Suprapubic skin (tissue), 4 donors: Measurements from ENCODE around the gene LUZP2. TPM values are rescaled to one million over a fixed set of nuclear protein-coding genes. Genes with fewer than 3 reads are reported as not detected.
"Not testable (repeated sequence)": the region's sequence is repeated elsewhere in the genome, so short reads cannot be mapped to it uniquely, and the experiment has no call there.

Experiments used
- DNase-seq, 2 donors: peaks; one replicate each; pipeline ENCODE4 v3.0.0-alpha.2; 2019; ENCODE audit warnings: low spot score in 2 of 2
- H3K27ac ChIP-seq: fragments of 200-600 bp; sonication (generic); one replicate; pipeline ENCODE4 v1.5.1; 2019
- H3K27me3 ChIP-seq: fragments of 200-600 bp; sonication (generic); one replicate; pipeline ENCODE4 v1.5.1; 2019
- H3K36me3 ChIP-seq: fragments of 200-600 bp; sonication (generic); one replicate; pipeline ENCODE4 v1.5.1; 2019
- H3K4me1 ChIP-seq: fragments of 200-600 bp; sonication (generic); one replicate; pipeline ENCODE4 v1.5.1; 2019
- H3K4me3 ChIP-seq: fragments of 200-600 bp; sonication (generic); one replicate; pipeline ENCODE4 v1.5.1; 2019; ENCODE audit warnings: mild to moderate bottlenecking
- H3K9me3 ChIP-seq: fragments of 200-600 bp; sonication (generic); one replicate; pipeline ENCODE4 v1.5.1; 2019
- EP300 ChIP-seq: sonication (generic); formaldehyde crosslinking; IDR thresholded peaks from one replicate; pipeline ENCODE4 v1.6.1; 2017; ENCODE audit warnings: antibody characterized with exemption
- POLR2A ChIP-seq, 2 donors: fragments of 450-650 bp; IDR thresholded peaks; one replicate each; pipeline ENCODE4 v1.6.1; 2017; ENCODE audit warnings: antibody characterized with exemption in 2 of 2, mild to moderate bottlenecking in 2 of 2, moderate library complexity in 2 of 2
- POLR2AphosphoS5 ChIP-seq, 3 donors: sonication (generic); formaldehyde crosslinking; IDR thresholded peaks; one replicate each; pipeline ENCODE4 v1.6.1; 2017; ENCODE audit warnings: antibody characterized with exemption in 3 of 3
- WGBS: methylation state at CpG from one replicate; pipeline ENCODE4 v1.1.5; 2018; 5-methylcytosine and 5-hydroxymethylcytosine counted together
- total RNA-seq, 4 donors: library from RNA; depleted of rRNA; stranded (reverse); fragments of >200 nt; gene quantifications; one replicate each; pipeline ENCODE4 v1.1.0, GENCODE V29; 2016
- TF ChIP-seq, protein P1 (sequence below), 2 donors: fragments of 200-600 bp in 1 of 2; fragments of 450-650 bp in 1 of 2; sonication (generic) in 1 of 2; IDR thresholded peaks; one replicate each; pipeline ENCODE4 v1.5.1; 2016 to 2019; ENCODE audit warnings: antibody characterized with exemption in 2 of 2, mild to moderate bottlenecking in 1 of 2, moderate library complexity in 1 of 2

The LUZP2 gene
- total RNA-seq, 4 donors from 2014 or later, result 0.11 TPM; not detected in 3

DNA sequence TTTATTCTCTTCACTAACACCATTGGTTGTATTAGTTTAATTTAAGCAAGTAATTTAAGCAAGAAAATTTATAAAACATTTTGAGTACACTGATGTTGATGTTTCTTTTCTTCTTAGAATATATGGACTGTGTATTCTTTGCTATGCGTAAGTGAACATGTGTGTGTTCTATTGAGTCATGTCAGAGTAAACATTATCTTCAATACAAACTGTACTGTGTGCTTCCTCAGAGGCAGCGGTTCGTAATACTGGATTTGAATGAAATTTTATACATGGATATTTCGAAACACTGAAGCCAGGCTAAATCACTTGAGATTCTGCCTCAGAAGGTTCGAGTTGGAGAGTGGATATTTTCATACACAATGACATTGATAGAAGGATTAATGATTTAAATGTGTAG is 452.6 kb downstream of the LUZP2 start:
- TF ChIP-seq POLR2AphosphoS5 (IDR thresholded peaks at IDR 0.05) (no peak), EP300 (no peak), POLR2A (IDR thresholded peaks at IDR 0.05) (no peak)
- TF ChIP-seq, protein P1, sequence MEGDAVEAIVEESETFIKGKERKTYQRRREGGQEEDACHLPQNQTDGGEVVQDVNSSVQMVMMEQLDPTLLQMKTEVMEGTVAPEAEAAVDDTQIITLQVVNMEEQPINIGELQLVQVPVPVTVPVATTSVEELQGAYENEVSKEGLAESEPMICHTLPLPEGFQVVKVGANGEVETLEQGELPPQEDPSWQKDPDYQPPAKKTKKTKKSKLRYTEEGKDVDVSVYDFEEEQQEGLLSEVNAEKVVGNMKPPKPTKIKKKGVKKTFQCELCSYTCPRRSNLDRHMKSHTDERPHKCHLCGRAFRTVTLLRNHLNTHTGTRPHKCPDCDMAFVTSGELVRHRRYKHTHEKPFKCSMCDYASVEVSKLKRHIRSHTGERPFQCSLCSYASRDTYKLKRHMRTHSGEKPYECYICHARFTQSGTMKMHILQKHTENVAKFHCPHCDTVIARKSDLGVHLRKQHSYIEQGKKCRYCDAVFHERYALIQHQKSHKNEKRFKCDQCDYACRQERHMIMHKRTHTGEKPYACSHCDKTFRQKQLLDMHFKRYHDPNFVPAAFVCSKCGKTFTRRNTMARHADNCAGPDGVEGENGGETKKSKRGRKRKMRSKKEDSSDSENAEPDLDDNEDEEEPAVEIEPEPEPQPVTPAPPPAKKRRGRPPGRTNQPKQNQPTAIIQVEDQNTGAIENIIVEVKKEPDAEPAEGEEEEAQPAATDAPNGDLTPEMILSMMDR (IDR thresholded peaks at IDR 0.05), result no peak
- DNase-seq, result no peak
- Histone ChIP-seq H3K9me3 (no peaks in the 10 kb centered on the region), H3K27me3 (no peaks in the 10 kb centered on the region), H3K36me3 (no peaks in the 10 kb centered on the region), H3K4me1 (no peaks in the 10 kb centered on the region), H3K27ac (no peak overlapping the region), H3K4me3 (no peak overlapping the region)
- 90% methylated on average over 5 of the region's 5 CpGs for WGBS

DNA sequence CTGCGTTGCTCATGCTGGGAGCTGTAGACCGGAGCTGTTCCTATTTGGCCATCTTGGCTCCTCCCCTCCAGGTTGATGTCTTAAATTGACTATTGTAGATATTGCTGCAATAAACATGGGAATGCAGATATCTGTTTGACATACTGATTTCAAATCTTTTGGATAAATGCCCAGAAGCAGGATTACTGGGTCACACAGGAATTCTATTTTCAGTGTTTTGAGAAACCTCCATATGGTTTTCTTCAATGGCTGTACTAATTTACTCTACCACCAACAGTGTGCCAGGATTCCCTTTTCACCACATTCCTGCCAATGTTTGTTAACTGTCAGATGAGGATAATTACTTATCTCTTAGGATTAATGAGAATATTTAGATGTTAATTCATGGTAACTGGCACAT is 467.0 kb downstream of the LUZP2 start:
- DNase-seq, result no peak
- Histone ChIP-seq H3K4me3 (no peak overlapping the region), H3K36me3 (no peaks in the 10 kb centered on the region), H3K9me3 (no peaks in the 10 kb centered on the region), H3K27me3 (no peaks in the 10 kb centered on the region), H3K27ac (no peak overlapping the region), H3K4me1 (no peaks in the 10 kb centered on the region)
- 49% methylated on average over 2 of the region's 2 CpGs for WGBS
- TF ChIP-seq EP300 (no peak), POLR2AphosphoS5 (IDR thresholded peaks at IDR 0.05) (no peak), POLR2A (IDR thresholded peaks at IDR 0.05) (no peak)
- TF ChIP-seq, protein P1 (IDR thresholded peaks at IDR 0.05), result no peak

DNA sequence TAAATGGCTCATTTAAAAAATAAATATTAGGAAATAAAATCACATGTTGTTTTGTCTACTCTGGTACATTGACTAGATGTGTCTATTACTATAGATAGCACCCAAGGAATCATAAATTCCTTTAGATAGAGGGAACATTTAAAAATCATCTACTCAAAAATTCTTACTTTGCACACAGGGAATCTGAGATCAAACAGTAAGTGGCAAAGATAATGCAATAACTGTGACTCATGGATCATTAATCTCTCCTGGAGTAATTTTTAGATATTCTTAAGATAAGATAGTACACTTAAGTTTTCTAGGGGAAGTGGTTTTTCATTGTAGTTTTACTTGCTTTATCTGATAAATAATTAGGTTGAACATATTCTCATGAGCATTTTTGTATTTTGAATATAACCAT is 468.9 kb downstream of the LUZP2 start:
- no peak for DNase-seq
- TF ChIP-seq POLR2AphosphoS5 (IDR thresholded peaks at IDR 0.05), result no peak
- TF ChIP-seq, protein P1 (IDR thresholded peaks at IDR 0.05), result no peak
- no peak for TF ChIP-seq POLR2A (IDR thresholded peaks at IDR 0.05)
- no peak for TF ChIP-seq EP300
- Histone ChIP-seq H3K9me3 (no peaks in the 10 kb centered on the region), H3K4me3 (no peak overlapping the region), H3K4me1 (no peaks in the 10 kb centered on the region), H3K27me3 (no peaks in the 10 kb centered on the region), H3K27ac (no peak overlapping the region), H3K36me3 (no peaks in the 10 kb centered on the region)

DNA sequence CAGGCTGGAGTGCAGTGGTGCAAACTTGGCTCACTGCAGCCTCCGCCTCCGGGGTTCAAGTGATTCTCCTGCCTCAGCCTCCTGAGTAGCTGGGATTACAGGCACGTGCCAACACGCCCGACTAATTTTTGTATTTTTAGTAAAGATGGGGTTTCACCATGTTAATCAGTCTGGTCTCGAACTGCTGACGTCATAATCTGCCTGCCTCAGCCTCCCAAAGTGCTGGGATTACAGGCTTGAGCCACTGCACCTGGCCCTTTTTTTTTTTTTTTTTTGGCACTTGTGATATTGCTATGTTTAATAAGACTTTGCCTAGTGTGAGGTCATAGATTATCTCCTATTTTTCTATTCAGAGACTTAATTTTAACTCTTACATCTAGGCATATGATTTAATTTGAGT is 497.1 kb downstream of the LUZP2 start:
- DNase-seq, H3K36me3 ChIP-seq, H3K27me3 ChIP-seq, H3K9me3 ChIP-seq, H3K4me1 ChIP-seq, H3K4me3 ChIP-seq, H3K27ac ChIP-seq: not testable (repeated sequence)
- 79% methylated on average over 7 of the region's 7 CpGs for WGBS

DNA sequence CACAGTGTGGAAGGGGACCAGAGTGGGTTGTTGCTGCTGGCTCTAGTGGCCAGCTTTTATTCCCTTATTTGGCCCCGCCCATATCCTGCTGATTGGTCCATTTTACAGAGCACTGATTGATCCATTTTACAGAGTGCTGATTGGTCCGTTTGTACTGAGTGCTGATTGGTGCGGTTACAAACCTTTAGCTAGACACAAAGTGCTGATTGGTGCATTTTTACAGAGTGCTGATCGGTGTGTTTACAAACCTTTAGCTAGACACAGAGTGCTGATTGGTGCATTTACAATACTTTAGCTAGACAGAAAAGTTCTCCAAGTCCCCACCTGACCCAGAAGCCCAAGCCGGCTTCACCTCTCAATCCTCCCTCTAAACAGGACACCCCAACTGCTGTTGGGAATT is 503.1 kb downstream of the LUZP2 start:
- not testable (repeated sequence) for H3K36me3 ChIP-seq, H3K9me3 ChIP-seq, DNase-seq, H3K4me1 ChIP-seq, H3K27ac ChIP-seq, H3K27me3 ChIP-seq, H3K4me3 ChIP-seq
- 65% methylated on average over 5 of the region's 5 CpGs for WGBS

DNA sequence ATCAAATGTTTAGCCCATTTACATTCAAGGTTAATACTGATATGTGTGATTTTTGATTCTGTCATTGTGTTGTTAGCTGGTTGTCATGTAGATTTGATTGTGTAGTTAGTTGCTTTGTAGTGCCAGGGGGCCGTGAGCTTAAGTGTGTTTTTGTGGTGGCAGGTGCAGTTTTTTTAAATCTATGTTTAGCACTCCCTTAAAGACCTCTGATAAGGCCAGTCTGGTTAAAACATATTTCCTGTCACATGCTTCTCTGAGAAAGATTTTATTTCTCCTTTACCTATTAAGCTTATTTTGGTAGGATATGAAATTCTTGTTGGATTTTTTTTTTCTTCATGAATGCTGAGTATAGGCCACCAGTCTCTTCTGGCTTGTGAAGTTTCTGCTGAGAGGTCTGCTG is 540.6 kb downstream of the LUZP2 start:
- DNase-seq, result no peak
- Histone ChIP-seq H3K9me3 (no peaks in the 10 kb centered on the region), H3K4me3 (no peak overlapping the region), H3K4me1 (no peaks in the 10 kb centered on the region), H3K27me3 (no peaks in the 10 kb centered on the region), H3K36me3 (no peaks in the 10 kb centered on the region), H3K27ac (no peak overlapping the region)
- no peak for TF ChIP-seq EP300
- TF ChIP-seq, protein P1 (IDR thresholded peaks at IDR 0.05), result no peak
- no peak for TF ChIP-seq POLR2A (IDR thresholded peaks at IDR 0.05)
- TF ChIP-seq POLR2AphosphoS5 (IDR thresholded peaks at IDR 0.05), result no peak
- WGBS, result 64% methylated on average over 1 of the region's 1 CpG
